CD4-positive, alpha-beta memory T cell (primary cell): ENCODE results near the gene HABP4. TPM values are rescaled to one million over a fixed set of nuclear protein-coding genes. Genes with fewer than 3 reads are reported as not detected.
A peak's percentile ranks its signal among the peaks of the same experiment; 100 is the strongest.

Source experiments
- CTCF ChIA-PET: fragments of 350-600 bp; sonication (Branson Sonifier 250); formaldehyde crosslinking; loops from one replicate; lab custom pipeline; 2021; ENCODE audit warnings: inconsistent platforms; ENCODE audit not compliant: partially characterized antibody; lab: Charles Lee
- POLR2A ChIA-PET: fragments of 350-600 bp; sonication (Branson Sonifier 250); formaldehyde crosslinking; loops from one replicate; lab custom pipeline; 2021; ENCODE audit not compliant: partially characterized antibody; lab: Charles Lee
- DNase-seq, 5 donors: peaks; one replicate each; pipeline versions ENCODE4 v3.0.0 to v3.0.0-alpha.2; 2020 to 2022; ENCODE audit warnings: mixed read lengths in 1 of 5
- H3K27ac ChIP-seq: one replicate; pipeline ENCODE4 v1.7.0; 2013; ENCODE audit warnings: low read depth, low read length
- H3K27me3 ChIP-seq: 2 replicates; pipeline ENCODE4 v1.7.0; 2013; ENCODE audit warnings: mild to moderate bottlenecking, low read length, moderate library complexity; ENCODE audit not compliant: insufficient read depth
- H3K36me3 ChIP-seq: 2 replicates; pipeline ENCODE4 v1.7.0; 2013; ENCODE audit warnings: mild to moderate bottlenecking, low read length, moderate library complexity; ENCODE audit not compliant: insufficient read depth
- H3K4me1 ChIP-seq: 2 replicates; pipeline ENCODE4 v1.7.0; 2013; ENCODE audit warnings: mild to moderate bottlenecking, low read length, moderate library complexity; ENCODE audit not compliant: insufficient read depth
- H3K4me3 ChIP-seq, 2 donors: one replicate each; pipeline ENCODE4 v1.7.0; 2013; ENCODE audit warnings: low read length in 2 of 2, mild to moderate bottlenecking in 1 of 2
- H3K9me3 ChIP-seq, 2 donors: one replicate each; pipeline ENCODE4 v1.7.0; 2013; ENCODE audit warnings: low read length in 2 of 2, control low read depth in 1 of 2; ENCODE audit not compliant: control insufficient read depth in 1 of 2
- H3K27ac Mint-ChIP-seq, 7 donors: one replicate each; pipeline ENCODE4 v1.8.0; 2020 to 2021; ENCODE audit warnings: mixed read lengths in 7 of 7, mild to moderate bottlenecking in 6 of 7, inconsistent platforms in 3 of 7, moderate library complexity in 3 of 7
- H3K27me3 Mint-ChIP-seq, 2 donors: one replicate each; pipeline ENCODE4 v1.8.0; 2020 to 2021; ENCODE audit warnings: mixed read lengths in 2 of 2
- H3K36me3 Mint-ChIP-seq, 2 donors: one replicate each; pipeline ENCODE4 v1.8.0; 2020 to 2021; ENCODE audit warnings: mixed read lengths in 2 of 2, inconsistent platforms in 1 of 2, mild to moderate bottlenecking in 1 of 2
- H3K4me1 Mint-ChIP-seq, 4 donors: one replicate each; pipeline ENCODE4 v1.8.0; 2020 to 2021; ENCODE audit warnings: mixed read lengths in 4 of 4, mild to moderate bottlenecking in 1 of 4
- H3K4me3 Mint-ChIP-seq, 8 donors: one replicate each; pipeline ENCODE4 v1.8.0; 2020 to 2021; ENCODE audit warnings: mixed read lengths in 8 of 8, mild to moderate bottlenecking in 7 of 8, moderate library complexity in 6 of 8, inconsistent platforms in 3 of 8
- H3K9me3 Mint-ChIP-seq, 8 donors: one replicate each; pipeline ENCODE4 v1.8.0; 2020 to 2021; ENCODE audit warnings: mixed read lengths in 8 of 8, mild to moderate bottlenecking in 5 of 8, inconsistent platforms in 3 of 8, moderate library complexity in 1 of 8
- intact Hi-C: fragments of 100-400 bp; cut with micrococcal nuclease; formaldehyde crosslinking; loops from one replicate; pipeline ENCODE4 v1.15.1; 2023
- polyA plus RNA-seq, 2 donors: library from polyadenylated mRNA; unstranded; fragments of 300-500 nt; fragmentation: Illumina TruSeq; gene quantifications; one replicate each; pipeline ENCODE4 v1.2.3, GENCODE V29; 2021
- total RNA-seq, 2 experiments: library from RNA; stranded (reverse); gene quantifications; one replicate each; pipeline ENCODE4 v1.2.3, GENCODE V29; 2021

HABP4 gene
- total and polyA plus RNA-seq, 4 experiments from 2014 or later = 18.6 to 36.6 (median 33.3) TPM

DNA sequence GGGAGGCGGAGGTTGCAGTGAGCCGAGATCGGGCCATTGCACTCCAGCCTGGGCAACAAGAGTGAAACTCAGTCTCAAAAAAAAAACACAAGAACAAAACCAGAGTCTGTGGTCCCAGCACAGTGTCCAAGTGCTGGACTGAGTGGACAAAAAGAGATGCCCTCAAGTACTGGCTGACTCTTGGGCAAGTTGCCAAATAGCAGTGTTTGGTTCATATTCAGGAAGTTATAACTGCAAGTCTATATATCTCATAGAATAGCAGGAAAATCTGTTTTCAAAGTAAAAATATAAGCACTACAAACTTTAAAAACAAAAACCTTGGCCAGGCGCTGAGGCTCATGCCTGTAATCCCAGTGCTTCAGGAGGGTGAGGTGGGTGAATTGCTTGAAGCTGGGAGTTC lies 7.3 kb downstream of the HABP4 start:
- H3K36me3 ChIP-seq = no peaks in the 10 kb centered on the region
- DNase-seq = no peak
- no peak overlapping the region for H3K4me3 Mint-ChIP-seq
- H3K9me3 ChIP-seq = no peaks in the 10 kb centered on the region
- H3K4me3 ChIP-seq = no peak overlapping the region
- H3K9me3 Mint-ChIP-seq = no peaks in the 10 kb centered on the region
- CTCF ChIA-PET = no interaction called here
- POLR2A ChIA-PET = no interaction called here
- peaks cover 19 to 29% of the 10 kb centered on the region in 2 donors for H3K36me3 Mint-ChIP-seq
- peaks cover 5% of the 10 kb centered on the region for H3K4me1 ChIP-seq
- H3K4me1 Mint-ChIP-seq = peaks cover 8 to 18% (median 12%) of the 10 kb centered on the region in 4 donors
- no peaks in the 10 kb centered on the region for H3K27me3 ChIP-seq
- no peak overlapping the region for H3K27ac ChIP-seq
- H3K27ac Mint-ChIP-seq = no peak overlapping the region
- intact Hi-C loops = no loop called here
- H3K27me3 Mint-ChIP-seq = no peaks in the 10 kb centered on the region

GRCh38 chr9:96458226-96458625 lies 8.3 kb downstream of the HABP4 start:
- no peak overlapping the region for H3K27ac ChIP-seq
- H3K36me3 Mint-ChIP-seq = peaks cover 19 to 27% of the 10 kb centered on the region in 2 donors
- H3K27me3 ChIP-seq = no peaks in the 10 kb centered on the region
- H3K27me3 Mint-ChIP-seq = no peaks in the 10 kb centered on the region
- H3K4me3 Mint-ChIP-seq = no peak overlapping the region
- no peak overlapping the region for H3K4me3 ChIP-seq
- H3K36me3 ChIP-seq = no peaks in the 10 kb centered on the region
- no peaks in the 10 kb centered on the region for H3K9me3 ChIP-seq
- H3K4me1 Mint-ChIP-seq = peaks cover 4 to 14% (median 7%) of the 10 kb centered on the region in 4 donors
- H3K4me1 ChIP-seq = no peaks in the 10 kb centered on the region
- POLR2A ChIA-PET = no interaction called here
- no peaks in the 10 kb centered on the region for H3K9me3 Mint-ChIP-seq
- intact Hi-C loops = no loop called here
- CTCF ChIA-PET = interaction anchor here (0.7 kb wide), 1 partner anchor 141 kb away, joined by 3 read pairs; no protein-coding TSS in a partner anchor
- no peak for DNase-seq
- H3K27ac Mint-ChIP-seq = no peak overlapping the region

DNA sequence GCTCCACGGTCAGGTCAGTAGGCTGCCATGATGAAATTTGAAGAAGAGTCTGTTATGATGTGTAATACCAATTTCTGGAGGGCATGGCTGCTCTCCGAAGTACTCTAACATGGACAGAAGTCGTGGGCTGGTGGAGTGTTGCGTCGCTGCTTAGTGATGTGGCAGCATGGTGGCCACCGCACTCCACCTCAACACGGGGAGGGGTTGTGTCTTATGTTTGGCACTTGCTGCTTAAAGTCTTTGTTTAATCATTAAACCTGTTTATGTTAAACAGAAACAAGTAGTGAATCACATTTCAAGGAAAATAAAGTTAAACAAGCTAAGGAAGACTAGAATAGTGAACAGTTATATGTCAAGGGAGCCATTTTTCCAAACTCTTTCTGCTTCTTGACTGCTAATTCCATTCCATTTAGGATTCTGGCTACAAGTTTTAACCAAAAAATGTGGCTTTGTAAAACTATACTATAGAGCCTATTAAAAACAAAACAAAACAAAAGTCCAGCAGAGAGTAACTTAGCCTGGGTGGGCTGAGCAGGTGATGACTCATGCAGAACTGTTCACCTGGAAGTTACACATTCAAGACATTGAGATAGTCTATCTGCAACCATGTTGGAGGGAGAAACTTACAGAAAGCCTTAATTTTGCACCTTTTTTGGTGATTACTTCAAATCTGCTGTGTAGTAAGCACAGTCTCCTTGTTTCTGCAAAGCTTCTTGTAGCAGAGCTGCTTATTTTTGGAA lies 9.5 kb downstream of the HABP4 start:
- Histone ChIP-seq H3K36me3 (no peaks in the 10 kb centered on the region), H3K4me1 (no peaks in the 10 kb centered on the region), H3K9me3 (no peaks in the 10 kb centered on the region), H3K27me3 (no peaks in the 10 kb centered on the region), H3K27ac (no peak overlapping the region), H3K4me3 (no peak overlapping the region)
- POLR2A ChIA-PET = interaction anchor here (2.1 kb wide), 1 partner anchor 9 kb away, joined by 6 read pairs; the partner anchor contains the start of gene HABP4
- intact Hi-C loops = no loop called here
- H3K36me3 Mint-ChIP-seq = peaks cover 21 to 35% of the 10 kb centered on the region in 2 donors
- CTCF ChIA-PET = interaction anchor here (1.0 kb wide), 1 partner anchor 46 kb away, joined by 3 read pairs; no protein-coding TSS in a partner anchor
- no peaks in the 10 kb centered on the region for H3K27me3 Mint-ChIP-seq
- no peaks in the 10 kb centered on the region for H3K9me3 Mint-ChIP-seq
- peaks cover 0 to 5% (median 1%) of the 10 kb centered on the region in 4 donors for H3K4me1 Mint-ChIP-seq
- DNase-seq = no peak
- no peak overlapping the region for H3K4me3 Mint-ChIP-seq
- peak overlapping the region in 1 of 7 donors; percentile 46 for H3K27ac Mint-ChIP-seq

GRCh38 chr9:96460470-96460869 lies 10.5 kb downstream of the HABP4 start:
- no peak for DNase-seq
- Histone ChIP-seq H3K4me3 (no peak overlapping the region), H3K36me3 (no peaks in the 10 kb centered on the region), H3K4me1 (no peaks in the 10 kb centered on the region), H3K27ac (no peak overlapping the region), H3K9me3 (no peaks in the 10 kb centered on the region), H3K27me3 (no peaks in the 10 kb centered on the region)
- Mint-ChIP-seq H3K36me3 (peaks cover 27 to 44% of the 10 kb centered on the region in 2 donors), H3K4me3 (no peak overlapping the region), H3K9me3 (no peaks in the 10 kb centered on the region), H3K4me1 (peaks cover 0 to 5% (median 1%) of the 10 kb centered on the region in 4 donors), H3K27ac (peak overlapping the region in 1 of 7 donors; percentile 62), H3K27me3 (no peaks in the 10 kb centered on the region)
- POLR2A ChIA-PET = interaction anchor here (2.1 kb wide), 1 partner anchor 10 kb away, joined by 6 read pairs; the partner anchor contains the start of gene HABP4
- intact Hi-C loops = no loop called here
- CTCF ChIA-PET = no interaction called here

DNA sequence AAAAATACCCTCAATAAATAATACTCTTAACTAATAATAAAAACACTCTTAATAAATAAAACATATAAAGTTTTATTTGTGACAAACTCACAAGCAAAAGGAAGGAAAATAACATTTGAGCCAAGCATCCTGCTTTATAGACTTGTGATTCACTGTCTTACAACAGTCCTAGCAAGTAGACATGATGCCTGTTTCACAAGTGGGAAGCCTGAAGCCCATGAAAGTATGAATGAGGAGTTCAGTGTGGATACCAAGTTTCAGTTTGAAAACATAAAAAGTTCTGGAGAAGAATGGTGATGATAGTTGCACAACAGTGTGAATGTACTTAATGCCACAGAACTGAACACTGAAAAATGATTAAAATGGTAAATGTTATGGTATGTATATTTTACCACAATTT lies 10.9 kb downstream of the HABP4 start:
- DNase-seq = no peak
- H3K4me3 ChIP-seq = no peak overlapping the region
- ChIA-PET POLR2A (interaction anchor here (2.1 kb wide), 1 partner anchor 11 kb away, joined by 6 read pairs; the partner anchor contains the start of gene HABP4), CTCF (no interaction called here)
- no peaks in the 10 kb centered on the region for H3K9me3 ChIP-seq
- no peaks in the 10 kb centered on the region for H3K36me3 ChIP-seq
- no peaks in the 10 kb centered on the region for H3K4me1 ChIP-seq
- H3K4me3 Mint-ChIP-seq = no peak overlapping the region
- no peaks in the 10 kb centered on the region for H3K27me3 Mint-ChIP-seq
- intact Hi-C loops = no loop called here
- peak overlapping the region in 1 of 7 donors; percentile 52 for H3K27ac Mint-ChIP-seq
- peaks cover 31 to 48% of the 10 kb centered on the region in 2 donors for H3K36me3 Mint-ChIP-seq
- no peak overlapping the region for H3K27ac ChIP-seq
- no peaks in the 10 kb centered on the region for H3K9me3 Mint-ChIP-seq
- H3K4me1 Mint-ChIP-seq = peaks cover 0 to 5% (median 1%) of the 10 kb centered on the region in 4 donors
- no peaks in the 10 kb centered on the region for H3K27me3 ChIP-seq

- no peak for DNase-seq
- H3K27me3 ChIP-seq = no peaks in the 10 kb centered on the region
- H3K36me3 ChIP-seq = no peaks in the 10 kb centered on the region
- ChIA-PET POLR2A (interaction anchor here (1.2 kb wide), 1 partner anchor 12 kb away, joined by 3 read pairs; the partner anchor contains the start of gene HABP4), CTCF (no interaction called here)
- Mint-ChIP-seq H3K27ac (peak overlapping the region in 1 of 7 donors; percentile 55), H3K27me3 (no peaks in the 10 kb centered on the region), H3K4me1 (peaks cover 0 to 5% (median 1%) of the 10 kb centered on the region in 4 donors), H3K4me3 (no peak overlapping the region), H3K36me3 (peaks cover 31 to 52% of the 10 kb centered on the region in 2 donors), H3K9me3 (no peaks in the 10 kb centered on the region)
- H3K4me1 ChIP-seq = no peaks in the 10 kb centered on the region
- H3K27ac ChIP-seq = no peak overlapping the region
- no peak overlapping the region for H3K4me3 ChIP-seq
- H3K9me3 ChIP-seq = no peaks in the 10 kb centered on the region
- intact Hi-C loops = no loop called here
Observed at GRCh38 chr9:96461336-96461735, 11.4 kb downstream of the HABP4 start.

GRCh38 chr9:96462541-96462940 lies 12.6 kb downstream of the HABP4 start:
- POLR2A ChIA-PET = interaction anchor here (1.1 to 1.2 kb wide), 2 partner anchors 11 to 13 kb away, joined by 3 to 4 read pairs; partner anchors contain the start of gene HABP4
- Histone ChIP-seq H3K27ac (no peak overlapping the region), H3K9me3 (no peaks in the 10 kb centered on the region), H3K36me3 (no peaks in the 10 kb centered on the region), H3K4me1 (no peaks in the 10 kb centered on the region), H3K4me3 (no peak overlapping the region), H3K27me3 (no peaks in the 10 kb centered on the region)
- Mint-ChIP-seq H3K4me1 (peaks cover 0 to 5% (median under 1%) of the 10 kb centered on the region in 4 donors), H3K4me3 (no peak overlapping the region), H3K27me3 (no peaks in the 10 kb centered on the region), H3K9me3 (no peaks in the 10 kb centered on the region), H3K36me3 (peaks cover 34 to 58% of the 10 kb centered on the region in 2 donors), H3K27ac (peak overlapping the region in 1 of 7 donors; percentile 42)
- intact Hi-C loops = no loop called here
- no peak for DNase-seq
- CTCF ChIA-PET = no interaction called here
